ENCODE measurements around the gene KLHL29.
"Not testable (repeated sequence)": the region's sequence is repeated elsewhere in the genome, so short reads cannot be mapped to it uniquely, and the experiment has no call there.

Gene KLHL29

GRCh38 chr2:23706613-23707078 lies 321.7 kb downstream of the KLHL29 start:
- DNase-seq: no peak

GRCh38 chr2:23707096-23707495 lies 322.1 kb downstream of the KLHL29 start:
- DNase-seq: no peak

GRCh38 chr2:23708771-23709170 lies 323.8 kb downstream of the KLHL29 start:
- DNase-seq: no peak

DNA sequence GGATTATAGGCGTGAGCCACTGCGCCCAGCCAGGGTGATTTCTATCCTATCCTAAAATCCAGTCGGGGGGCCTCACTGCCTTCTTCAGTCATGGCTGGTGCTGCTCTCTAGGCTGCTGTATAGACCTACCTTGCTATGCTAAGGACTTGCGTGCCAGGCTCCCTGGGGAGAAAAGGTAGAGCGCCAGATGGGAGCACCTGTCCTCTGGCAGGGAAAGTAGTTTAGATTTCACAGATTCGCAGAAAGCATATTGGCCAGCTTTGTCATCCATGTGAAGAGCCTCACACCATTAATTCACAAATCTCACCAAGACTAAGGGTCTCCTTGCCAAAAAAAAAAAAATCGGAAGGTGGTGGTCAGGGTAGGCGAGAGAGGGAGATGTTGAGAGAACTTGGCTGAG lies 324.3 kb downstream of the KLHL29 start:
- no peak for DNase-seq

DNA sequence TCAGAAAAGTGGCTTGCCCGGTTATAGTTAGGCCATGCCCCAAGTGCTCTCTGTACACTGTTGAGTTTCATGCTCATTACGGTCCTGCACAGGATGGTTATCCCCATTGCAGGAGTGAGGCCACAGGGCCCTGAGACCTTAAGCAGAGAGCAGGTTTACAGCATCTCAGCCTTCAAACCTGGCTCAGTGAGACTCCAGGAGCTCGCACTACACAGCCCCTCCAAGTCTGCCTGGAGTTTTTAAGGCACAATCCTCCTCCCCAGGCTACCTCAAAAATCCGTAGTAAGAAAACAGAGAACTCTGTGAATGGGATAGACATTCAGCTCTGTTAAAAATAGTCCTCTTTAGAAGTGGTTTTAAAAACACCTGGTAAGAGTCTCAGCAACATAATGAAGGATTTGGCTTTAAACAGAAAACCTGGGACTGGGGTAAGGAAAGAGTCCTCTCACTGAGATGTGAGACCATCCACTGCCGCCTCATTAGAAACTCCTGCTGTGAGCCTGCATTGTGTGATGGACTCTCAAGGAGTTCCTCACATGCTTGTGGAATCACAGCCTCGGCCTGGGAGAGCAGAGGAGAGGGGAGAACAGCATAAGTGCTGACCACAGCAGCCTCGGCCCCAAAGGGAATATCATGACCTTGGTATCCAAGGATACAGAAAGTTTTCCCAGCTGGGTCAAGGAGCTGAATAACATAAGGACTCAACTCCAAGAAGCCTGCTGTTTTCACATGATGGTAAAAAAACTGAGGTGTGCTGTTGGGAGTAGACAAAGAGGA lies 327.2 kb downstream of the KLHL29 start:
- DNase-seq: no peak

- DNase-seq: no peak
Measured at GRCh38 chr2:23712756-23713151, 327.8 kb downstream of the KLHL29 start.

GRCh38 chr2:23713351-23713750 lies 328.4 kb downstream of the KLHL29 start:
- no peak for DNase-seq

GRCh38 chr2:23718931-23719700 lies 334.1 kb downstream of the KLHL29 start:
- DNase-seq: no peak

DNA sequence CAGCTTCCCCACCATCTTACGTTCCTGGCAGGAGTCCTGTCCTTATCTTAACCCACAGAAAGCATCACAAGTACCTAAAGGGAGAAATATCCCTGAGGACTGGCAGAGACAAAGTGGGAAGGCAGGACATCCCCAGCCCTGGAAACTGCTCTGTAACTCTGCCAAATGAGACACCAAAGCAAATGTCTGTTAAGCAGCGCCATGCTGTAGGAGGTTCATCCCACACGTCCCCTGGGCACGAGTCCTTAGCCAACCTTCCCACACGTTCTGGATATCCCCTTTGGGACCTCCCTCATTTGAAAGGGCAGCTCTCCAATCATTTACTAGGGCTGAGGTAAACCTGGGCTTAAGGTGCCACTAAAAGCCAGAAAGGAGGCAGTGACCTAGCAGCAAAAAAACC lies 334.7 kb downstream of the KLHL29 start:
- no peak for DNase-seq

DNA sequence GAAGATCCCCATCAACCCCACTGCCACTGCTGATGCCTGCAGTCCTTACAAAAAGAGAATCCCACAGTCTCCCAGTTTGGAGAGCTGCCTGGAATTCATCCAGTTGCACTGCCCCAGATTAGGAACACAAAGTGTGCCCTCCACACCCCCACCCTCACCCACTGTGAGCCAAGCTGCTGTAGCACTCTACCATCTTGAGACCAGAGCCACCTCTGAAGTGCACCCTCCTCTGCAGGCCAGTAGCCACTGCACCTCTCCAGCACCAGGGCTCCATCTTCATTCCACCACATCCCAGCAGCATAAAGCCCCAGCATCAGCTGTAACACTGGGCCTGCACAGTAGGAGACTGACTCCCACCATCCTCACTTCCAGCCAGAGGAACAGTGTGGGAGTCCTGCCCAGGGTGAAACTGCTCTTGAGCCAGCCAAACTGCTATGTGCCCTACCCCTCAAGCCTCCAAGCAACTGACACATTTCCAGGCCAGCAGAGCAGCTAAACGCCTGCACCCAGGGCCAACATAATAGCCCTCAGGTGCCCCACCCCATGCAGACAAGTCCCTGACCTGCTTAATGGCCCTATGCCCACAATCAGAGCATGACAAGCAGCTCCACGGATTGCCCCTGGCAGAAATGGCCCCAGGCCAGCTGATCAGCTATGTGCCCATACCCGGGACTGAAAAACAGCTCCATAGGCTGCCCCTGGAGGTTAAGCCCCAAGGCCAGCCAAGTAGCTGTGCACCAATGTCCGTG lies 335.9 kb downstream of the KLHL29 start:
- DNase-seq: no peak

GRCh38 chr2:23721454-23721826 lies 336.5 kb downstream of the KLHL29 start:
- no peak for DNase-seq

GRCh38 chr2:23722255-23722654 lies 337.3 kb downstream of the KLHL29 start:
- DNase-seq: no peak

DNA sequence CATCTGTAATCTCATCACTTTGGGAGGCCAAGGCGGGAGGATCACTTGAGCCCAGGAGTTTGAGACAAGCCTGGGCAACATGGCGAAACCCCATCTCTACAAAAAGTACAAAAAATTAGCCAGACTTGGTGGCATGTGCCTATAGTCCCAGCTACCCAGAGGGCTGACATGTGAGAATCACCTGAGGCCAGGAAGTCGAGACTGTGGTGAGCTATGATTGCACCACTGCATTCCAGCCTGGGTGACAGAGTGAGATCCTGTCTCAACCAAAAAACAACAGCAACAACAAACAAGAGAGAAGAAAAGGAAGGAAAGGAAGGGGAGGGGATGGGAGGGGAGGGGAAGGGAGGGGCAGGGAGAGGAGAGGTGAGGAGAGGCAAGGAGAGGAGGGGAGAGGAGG lies 338.1 kb downstream of the KLHL29 start:
- not testable (repeated sequence) for DNase-seq

DNA sequence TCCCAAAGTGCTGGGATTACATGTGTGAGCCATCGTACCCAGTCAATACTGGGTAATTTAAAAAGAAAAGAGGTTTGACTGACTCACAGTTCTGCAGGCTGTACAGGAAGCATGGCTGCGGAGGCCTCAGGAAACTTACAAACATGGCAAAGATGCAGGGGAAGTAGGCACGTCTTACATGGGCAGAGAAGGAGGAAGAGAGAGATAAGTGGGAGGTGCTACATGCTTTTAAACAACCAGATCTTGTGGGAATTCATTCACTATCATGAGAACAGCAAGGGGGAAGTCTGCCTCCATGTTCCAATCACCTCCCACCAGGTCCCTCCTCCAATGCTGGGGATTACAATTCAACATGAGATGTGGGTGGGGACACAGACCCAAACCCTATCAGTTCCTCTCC lies 349.4 kb downstream of the KLHL29 start:
- no peak for DNase-seq

GRCh38 chr2:23736783-23737182 lies 351.8 kb downstream of the KLHL29 start:
- not testable (repeated sequence) for DNase-seq

GRCh38 chr2:23745068-23745725 lies 360.2 kb downstream of the KLHL29 start:
- DNase-seq: no peak

DNA sequence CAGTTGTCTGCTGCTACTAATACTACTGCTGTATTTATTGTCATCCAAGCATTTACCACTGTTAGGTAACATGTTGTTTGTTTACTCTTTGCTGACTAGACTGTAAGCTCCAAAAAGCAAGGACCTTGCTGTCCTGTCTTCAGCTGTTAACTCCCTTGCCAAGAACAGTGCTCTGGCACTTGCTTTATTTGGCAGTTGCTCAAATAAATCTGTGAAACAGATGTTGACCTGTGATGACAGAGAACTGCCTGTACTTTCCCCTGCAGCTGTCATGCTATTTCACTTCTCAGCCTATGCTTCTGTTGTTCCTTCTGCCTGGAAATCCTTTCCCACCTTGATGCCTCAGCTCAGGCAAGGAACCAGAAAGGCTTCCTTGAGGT lies 360.7 kb downstream of the KLHL29 start:
- no peak for DNase-seq

- DNase-seq: no peak
Measured at GRCh38 chr2:23746141-23746863, 361.3 kb downstream of the KLHL29 start.

DNA sequence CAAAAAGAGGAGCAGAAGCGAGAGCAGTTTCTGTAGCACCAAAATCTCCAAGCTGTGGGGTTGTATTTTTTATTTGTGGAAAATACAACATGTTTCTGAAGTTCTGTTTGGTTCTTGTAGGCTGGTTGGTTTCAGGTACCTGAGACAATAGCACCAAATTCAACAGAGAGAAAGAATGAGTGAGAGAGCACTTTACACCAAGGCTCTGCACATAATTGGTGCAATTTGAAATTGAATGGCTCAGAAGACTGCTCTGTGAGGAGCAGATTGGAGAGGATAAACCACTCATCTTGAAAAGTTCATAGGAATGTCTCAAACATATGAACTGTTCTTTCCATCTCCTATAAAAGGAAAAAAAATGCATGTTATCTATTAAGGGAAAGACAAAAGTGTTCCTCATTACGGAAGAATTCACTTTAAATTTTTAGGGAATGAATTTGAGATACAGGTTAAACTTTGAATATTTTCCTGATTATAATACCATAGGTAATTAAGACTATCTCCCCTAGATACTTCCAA lies 366.8 kb downstream of the KLHL29 start:
- no peak for DNase-seq

DNA sequence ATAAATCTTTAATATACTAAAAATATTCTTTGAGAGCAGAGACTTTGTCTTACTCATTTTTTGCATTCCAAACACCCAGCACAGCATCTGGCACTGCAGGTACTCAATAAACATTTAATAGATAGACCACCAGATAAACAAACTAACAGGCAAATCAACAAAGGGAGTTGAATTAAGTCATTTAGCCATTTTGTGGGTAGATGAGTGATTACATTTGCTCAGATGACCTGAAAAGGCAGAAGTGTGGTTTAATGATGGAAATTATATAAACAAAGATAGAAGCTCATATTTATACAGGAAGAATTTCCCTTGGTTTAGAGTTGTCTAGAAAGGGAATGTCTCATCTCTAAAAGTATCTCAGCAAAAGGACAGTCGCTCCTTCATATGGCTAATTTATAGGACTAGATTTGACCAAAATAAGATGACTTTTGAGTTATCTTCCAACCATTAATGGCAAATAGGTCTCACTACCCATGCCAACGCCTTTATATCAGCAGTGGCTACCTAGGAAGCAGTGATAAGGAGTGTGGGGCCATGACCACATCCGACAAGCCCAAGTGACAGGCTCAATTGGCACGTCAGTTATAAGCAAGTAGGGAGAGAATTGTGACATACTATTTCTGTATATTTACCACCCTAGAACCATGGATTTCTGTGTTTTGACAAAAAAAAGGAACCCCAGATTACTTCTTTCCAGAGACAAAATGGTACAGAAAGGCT lies 368.5 kb downstream of the KLHL29 start:
- no peak for DNase-seq

DNA sequence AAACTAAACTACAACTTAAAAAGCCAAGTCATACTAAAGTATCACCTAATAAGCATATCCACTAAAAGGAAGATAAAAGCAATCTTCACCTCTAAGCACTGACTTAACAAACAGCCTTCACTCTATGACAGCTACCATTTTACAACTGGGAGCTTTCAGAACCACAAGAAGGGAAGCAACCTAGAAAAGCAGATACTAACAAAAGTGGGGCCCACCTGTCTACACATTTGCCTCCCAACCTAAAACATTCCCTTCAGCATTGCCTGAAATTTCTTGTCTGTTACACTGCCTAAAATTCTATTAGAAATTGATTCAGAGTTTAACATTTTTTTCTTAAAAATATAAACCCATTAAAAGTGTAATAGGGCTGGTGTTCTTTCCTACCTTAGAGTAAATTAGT lies 370.0 kb downstream of the KLHL29 start:
- no peak for DNase-seq
